HEK293 (cell line): ENCODE data around the gene PLA2G4C.
A peak's percentile ranks its signal among the peaks of the same experiment; 100 is the strongest.

ENCODE experiments used
- BCL11A ChIP-seq: fragments of 450-650 bp; formaldehyde crosslinking; IDR thresholded peaks from 2 replicates; pipeline ENCODE4 v1.5.1; 2016; ENCODE audit warnings: low read depth, missing biosample characterization, missing genetic modification characterization
- FEZF1 ChIP-seq: fragments of 450-650 bp; formaldehyde crosslinking; IDR thresholded peaks from 2 replicates; pipeline ENCODE4 v1.5.1; 2016; ENCODE audit warnings: missing biosample characterization, missing genetic modification characterization
- MZF1 ChIP-seq: fragments of 450-650 bp; formaldehyde crosslinking; IDR thresholded peaks from 2 replicates; pipeline ENCODE4 v1.5.1; 2017; ENCODE audit warnings: missing biosample characterization, missing genetic modification characterization, borderline replicate concordance
- OVOL3 ChIP-seq: fragments of 450-650 bp; formaldehyde crosslinking; IDR thresholded peaks from 2 replicates; pipeline ENCODE4 v1.5.1; 2016; ENCODE audit warnings: missing biosample characterization, missing genetic modification characterization
- REST ChIP-seq: fragments of 450-650 bp; formaldehyde crosslinking; IDR thresholded peaks from 2 replicates; pipeline ENCODE4 v1.5.1; 2016; ENCODE audit warnings: missing biosample characterization, missing genetic modification characterization
- SP7 ChIP-seq: fragments of 450-650 bp; formaldehyde crosslinking; IDR thresholded peaks from 2 replicates; pipeline ENCODE4 v1.5.1; 2016; ENCODE audit warnings: missing biosample characterization, missing genetic modification characterization
- TSHZ1 ChIP-seq: fragments of 450-650 bp; formaldehyde crosslinking; IDR thresholded peaks from 2 replicates; pipeline ENCODE4 v1.5.1; 2016; ENCODE audit warnings: missing biosample characterization, missing genetic modification characterization, borderline replicate concordance
- ZBTB7A ChIP-seq: fragments of 450-650 bp; formaldehyde crosslinking; IDR thresholded peaks from 2 replicates; pipeline ENCODE4 v1.5.1; 2016; ENCODE audit warnings: low read depth, missing biosample characterization, missing genetic modification characterization
- ZBTB8A ChIP-seq: fragments of 450-650 bp; formaldehyde crosslinking; IDR thresholded peaks from 2 replicates; pipeline ENCODE4 v1.5.1; 2016; ENCODE audit warnings: missing biosample characterization, missing genetic modification characterization
- ZFP37 ChIP-seq: fragments of 450-650 bp; formaldehyde crosslinking; IDR thresholded peaks from 2 replicates; pipeline ENCODE4 v1.5.1; 2016; ENCODE audit warnings: missing biosample characterization, missing genetic modification characterization
- ZNF114 ChIP-seq: fragments of 450-650 bp; formaldehyde crosslinking; IDR thresholded peaks from 2 replicates; pipeline ENCODE4 v1.5.0; 2017; ENCODE audit warnings: missing biosample characterization, missing genetic modification characterization
- ZNF155 ChIP-seq: fragments of 450-650 bp; formaldehyde crosslinking; IDR thresholded peaks from 2 replicates; pipeline ENCODE4 v1.5.1; 2016; ENCODE audit warnings: missing biosample characterization, missing genetic modification characterization
- ZNF223 ChIP-seq: fragments of 450-650 bp; formaldehyde crosslinking; IDR thresholded peaks from 2 replicates; pipeline ENCODE4 v1.5.1; 2016; ENCODE audit warnings: missing biosample characterization, missing genetic modification characterization
- ZNF292 ChIP-seq: fragments of 450-650 bp; formaldehyde crosslinking; IDR thresholded peaks from 2 replicates; pipeline ENCODE4 v1.5.1; 2016; ENCODE audit warnings: low read depth, missing biosample characterization, missing genetic modification characterization, borderline replicate concordance
- ZNF302 ChIP-seq: fragments of 450-650 bp; formaldehyde crosslinking; IDR thresholded peaks from 2 replicates; pipeline ENCODE4 v1.5.1; 2016; ENCODE audit warnings: missing biosample characterization, missing genetic modification characterization, low read depth
- ZNF335 ChIP-seq: fragments of 450-650 bp; formaldehyde crosslinking; conservative IDR thresholded peaks from 2 replicates; pipeline ENCODE4 v1.5.1; 2016; ENCODE audit warnings: missing biosample characterization, missing genetic modification characterization
- ZNF341 ChIP-seq: fragments of 450-650 bp; formaldehyde crosslinking; IDR thresholded peaks from 2 replicates; pipeline ENCODE4; 2016; ENCODE audit warnings: low read depth, missing biosample characterization, missing genetic modification characterization
- ZNF354C ChIP-seq: fragments of 450-650 bp; formaldehyde crosslinking; IDR thresholded peaks from 2 replicates; pipeline ENCODE4 v1.5.1; 2016; ENCODE audit warnings: missing biosample characterization, missing genetic modification characterization, low read depth, borderline replicate concordance
- ZNF37A ChIP-seq: fragments of 450-650 bp; IDR thresholded peaks from 2 replicates; pipeline ENCODE4 v1.5.1; 2018; ENCODE audit warnings: missing biosample characterization, missing genetic modification characterization
- ZNF404 ChIP-seq: fragments of 450-650 bp; formaldehyde crosslinking; IDR thresholded peaks from 2 replicates; pipeline ENCODE4 v1.5.1; 2017; ENCODE audit warnings: missing biosample characterization, missing genetic modification characterization
- ZNF423 ChIP-seq: fragments of 450-650 bp; formaldehyde crosslinking; IDR thresholded peaks from 2 replicates; pipeline ENCODE4 v1.5.1; 2016; ENCODE audit warnings: missing biosample characterization, missing genetic modification characterization
- ZNF501 ChIP-seq: fragments of 450-650 bp; formaldehyde crosslinking; IDR thresholded peaks from 2 replicates; pipeline ENCODE4 v1.5.1; 2016; ENCODE audit warnings: missing biosample characterization, missing genetic modification characterization
- ZNF544 ChIP-seq: fragments of 450-650 bp; formaldehyde crosslinking; IDR thresholded peaks from 2 replicates; pipeline ENCODE4 v1.5.0; 2017; ENCODE audit warnings: missing biosample characterization, missing genetic modification characterization
- ZNF621 ChIP-seq: fragments of 450-650 bp; formaldehyde crosslinking; IDR thresholded peaks from 2 replicates; pipeline ENCODE4 v1.5.1; 2017; ENCODE audit warnings: missing biosample characterization, missing genetic modification characterization
- ZNF654 ChIP-seq: fragments of 450-650 bp; formaldehyde crosslinking; IDR thresholded peaks from 2 replicates; pipeline ENCODE4 v1.5.1; 2016; ENCODE audit warnings: low read depth, missing biosample characterization, missing genetic modification characterization
- ZNF677 ChIP-seq: fragments of 450-650 bp; IDR thresholded peaks from 2 replicates; pipeline ENCODE4 v1.5.0; 2018; ENCODE audit warnings: missing biosample characterization, mild to moderate bottlenecking, missing genetic modification characterization, moderate library complexity
- ZNF777 ChIP-seq: fragments of 450-650 bp; formaldehyde crosslinking; IDR thresholded peaks from 2 replicates; pipeline ENCODE4 v1.5.1; 2017; ENCODE audit warnings: missing biosample characterization, missing genetic modification characterization, borderline replicate concordance
- ZNF830 ChIP-seq: fragments of 450-650 bp; IDR thresholded peaks from 2 replicates; pipeline ENCODE4 v1.5.0; 2018; ENCODE audit warnings: missing biosample characterization, missing genetic modification characterization, low read depth, mild to moderate bottlenecking, moderate library complexity
- ZSCAN16 ChIP-seq: fragments of 450-650 bp; formaldehyde crosslinking; IDR thresholded peaks from 2 replicates; pipeline ENCODE4 v1.5.1; 2016; ENCODE audit warnings: missing biosample characterization, missing genetic modification characterization
- ZSCAN5A ChIP-seq: fragments of 450-650 bp; formaldehyde crosslinking; IDR thresholded peaks from 2 replicates; pipeline ENCODE4 v1.5.1; 2016; ENCODE audit warnings: missing biosample characterization, missing genetic modification characterization

PLA2G4C gene

GRCh38 chr19:48102870-48103751, 7.5 kb downstream of the PLA2G4C start (continued):
- TF ChIP-seq REST (tag by site-specific recombination) (no peak), ZSCAN16 (tag by site-specific recombination) (no peak), ZNF354C (tag by site-specific recombination) (no peak), ZNF501 (no peak), BCL11A (tag by site-specific recombination) (no peak), ZNF830 (tag by site-specific recombination) (no peak), ZNF621 (tag by site-specific recombination) (no peak), ZNF677 (tag by site-specific recombination) (no peak), ZNF777 (tag by site-specific recombination) (no peak), ZNF544 (no peak), ZNF341 (tag by site-specific recombination) (no peak), ZNF114 (tag by site-specific recombination) (no peak), ZNF654 (tag by site-specific recombination) (peak; percentile 40; the same call in 1 of the 2 replicates), TSHZ1 (tag by site-specific recombination) (no peak), OVOL3 (tag by site-specific recombination) (no peak), SP7 (tag by site-specific recombination) (0 out of 2 replicates have a peak, but pooled peaks have one; percentile 8), ZNF292 (no peak), ZBTB8A (tag by site-specific recombination) (no peak), ZFP37 (tag by site-specific recombination) (no peak), ZNF155 (tag by site-specific recombination) (no peak), ZNF37A (tag by site-specific recombination) (no peak), ZBTB7A (tag by site-specific recombination) (no peak), ZSCAN5A (tag by site-specific recombination) (no peak), ZNF223 (no peak), ZNF423 (tag by site-specific recombination) (no peak), ZNF404 (tag by site-specific recombination) (no peak), ZNF302 (tag by site-specific recombination) (no peak), FEZF1 (tag by site-specific recombination) (no peak), ZNF335 (tag by site-specific recombination) (no peak), MZF1 (tag by site-specific recombination) (no peak)
